Progenitor cell of endocrine pancreas (in vitro differentiated cells): ENCODE results near the gene UBE2R2. TPM values are rescaled to one million over a fixed set of nuclear protein-coding genes. Genes with fewer than 3 reads are reported as not detected.
"Not testable (repeated sequence)": the region's sequence is repeated elsewhere in the genome, so short reads cannot be mapped to it uniquely, and the experiment has no call there.

Experiments used
- DNase-seq: peaks from one replicate; pipeline ENCODE4 v3.0.0; 2021; ENCODE audit warnings: low spot score; ENCODE audit not compliant: unreplicated experiment
- H3K27ac Mint-ChIP-seq: 2 replicates; pipeline ENCODE4 v1.8.0; 2021; ENCODE audit warnings: mild to moderate bottlenecking, moderate library complexity, mixed read lengths
- H3K27me3 Mint-ChIP-seq: 2 replicates; pipeline ENCODE4 v1.8.0; 2021; ENCODE audit warnings: mixed read lengths
- H3K36me3 Mint-ChIP-seq: 2 replicates; pipeline ENCODE4 v1.8.0; 2022; ENCODE audit warnings: mixed read lengths; ENCODE audit not compliant: insufficient read depth
- H3K4me1 Mint-ChIP-seq: 2 replicates; pipeline ENCODE4 v1.8.0; 2021; ENCODE audit warnings: low read depth, mixed read lengths
- H3K4me3 Mint-ChIP-seq: 2 replicates; pipeline ENCODE4 v1.8.0; 2021; ENCODE audit warnings: low read depth, mild to moderate bottlenecking, moderate library complexity, mixed read lengths
- H3K9me3 Mint-ChIP-seq: 2 replicates; pipeline ENCODE4 v1.8.0; 2021; ENCODE audit warnings: low read depth, mixed read lengths
- total RNA-seq: library from RNA; stranded (reverse); gene quantifications from 2 replicates; pipeline ENCODE4 v1.2.1, GENCODE V29; 2021
- TF ChIP-seq, protein P1 (sequence below): fragments of 200-600 bp; sonication (generic); IDR thresholded peaks from one replicate; pipeline ENCODE4 v1.5.0; 2021; ENCODE audit warnings: antibody characterized with exemption, mild to moderate bottlenecking; ENCODE audit not compliant: unreplicated experiment

The UBE2R2 gene
- total RNA-seq, 1 donor from 2014 or later: 72.8 TPM

GRCh38 chr9:33807156-33807555 lies 9.8 kb upstream of the UBE2R2 start:
- peak overlapping the region; percentile 85 for H3K27ac Mint-ChIP-seq

GRCh38 chr9:33808979-33809322 lies 8.0 kb upstream of the UBE2R2 start:
- not testable (repeated sequence) for H3K4me1 Mint-ChIP-seq, H3K27ac Mint-ChIP-seq, H3K4me3 Mint-ChIP-seq, DNase-seq, H3K36me3 Mint-ChIP-seq, H3K9me3 Mint-ChIP-seq, H3K27me3 Mint-ChIP-seq

More at GRCh38 chr9:33807156-33807555, 9.8 kb upstream of the UBE2R2 start:
- H3K9me3 Mint-ChIP-seq, H3K4me1 Mint-ChIP-seq, DNase-seq, H3K4me3 Mint-ChIP-seq, H3K36me3 Mint-ChIP-seq, H3K27me3 Mint-ChIP-seq: not testable (repeated sequence)

DNA sequence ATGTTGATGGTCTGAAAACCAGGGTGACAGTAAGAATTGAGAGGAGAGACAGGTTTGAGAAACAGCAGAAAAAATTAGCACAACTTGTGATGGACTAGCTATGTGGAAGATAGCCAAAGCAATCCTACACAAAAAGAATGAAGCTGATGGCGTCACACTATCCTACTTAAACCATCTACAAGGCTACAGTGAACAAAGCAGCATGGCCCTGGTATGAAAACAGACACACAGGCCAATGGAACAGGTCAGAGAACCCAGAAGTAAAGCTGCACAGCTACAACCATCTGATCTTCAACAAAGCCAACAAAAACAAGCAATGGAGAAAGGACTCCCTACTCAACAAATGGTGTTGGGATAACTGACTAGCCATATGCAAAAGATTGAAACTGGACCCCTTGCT lies 7.5 kb upstream of the UBE2R2 start:
- Mint-ChIP-seq H3K36me3 (no peaks in the 10 kb centered on the region), H3K9me3 (no peaks in the 10 kb centered on the region), H3K4me3 (no peak overlapping the region), H3K4me1 (peaks cover 5% of the 10 kb centered on the region), H3K27me3 (no peaks in the 10 kb centered on the region), H3K27ac (no peak overlapping the region)
- DNase-seq: no peak
- TF ChIP-seq, protein P1, sequence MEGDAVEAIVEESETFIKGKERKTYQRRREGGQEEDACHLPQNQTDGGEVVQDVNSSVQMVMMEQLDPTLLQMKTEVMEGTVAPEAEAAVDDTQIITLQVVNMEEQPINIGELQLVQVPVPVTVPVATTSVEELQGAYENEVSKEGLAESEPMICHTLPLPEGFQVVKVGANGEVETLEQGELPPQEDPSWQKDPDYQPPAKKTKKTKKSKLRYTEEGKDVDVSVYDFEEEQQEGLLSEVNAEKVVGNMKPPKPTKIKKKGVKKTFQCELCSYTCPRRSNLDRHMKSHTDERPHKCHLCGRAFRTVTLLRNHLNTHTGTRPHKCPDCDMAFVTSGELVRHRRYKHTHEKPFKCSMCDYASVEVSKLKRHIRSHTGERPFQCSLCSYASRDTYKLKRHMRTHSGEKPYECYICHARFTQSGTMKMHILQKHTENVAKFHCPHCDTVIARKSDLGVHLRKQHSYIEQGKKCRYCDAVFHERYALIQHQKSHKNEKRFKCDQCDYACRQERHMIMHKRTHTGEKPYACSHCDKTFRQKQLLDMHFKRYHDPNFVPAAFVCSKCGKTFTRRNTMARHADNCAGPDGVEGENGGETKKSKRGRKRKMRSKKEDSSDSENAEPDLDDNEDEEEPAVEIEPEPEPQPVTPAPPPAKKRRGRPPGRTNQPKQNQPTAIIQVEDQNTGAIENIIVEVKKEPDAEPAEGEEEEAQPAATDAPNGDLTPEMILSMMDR: no peak

DNA sequence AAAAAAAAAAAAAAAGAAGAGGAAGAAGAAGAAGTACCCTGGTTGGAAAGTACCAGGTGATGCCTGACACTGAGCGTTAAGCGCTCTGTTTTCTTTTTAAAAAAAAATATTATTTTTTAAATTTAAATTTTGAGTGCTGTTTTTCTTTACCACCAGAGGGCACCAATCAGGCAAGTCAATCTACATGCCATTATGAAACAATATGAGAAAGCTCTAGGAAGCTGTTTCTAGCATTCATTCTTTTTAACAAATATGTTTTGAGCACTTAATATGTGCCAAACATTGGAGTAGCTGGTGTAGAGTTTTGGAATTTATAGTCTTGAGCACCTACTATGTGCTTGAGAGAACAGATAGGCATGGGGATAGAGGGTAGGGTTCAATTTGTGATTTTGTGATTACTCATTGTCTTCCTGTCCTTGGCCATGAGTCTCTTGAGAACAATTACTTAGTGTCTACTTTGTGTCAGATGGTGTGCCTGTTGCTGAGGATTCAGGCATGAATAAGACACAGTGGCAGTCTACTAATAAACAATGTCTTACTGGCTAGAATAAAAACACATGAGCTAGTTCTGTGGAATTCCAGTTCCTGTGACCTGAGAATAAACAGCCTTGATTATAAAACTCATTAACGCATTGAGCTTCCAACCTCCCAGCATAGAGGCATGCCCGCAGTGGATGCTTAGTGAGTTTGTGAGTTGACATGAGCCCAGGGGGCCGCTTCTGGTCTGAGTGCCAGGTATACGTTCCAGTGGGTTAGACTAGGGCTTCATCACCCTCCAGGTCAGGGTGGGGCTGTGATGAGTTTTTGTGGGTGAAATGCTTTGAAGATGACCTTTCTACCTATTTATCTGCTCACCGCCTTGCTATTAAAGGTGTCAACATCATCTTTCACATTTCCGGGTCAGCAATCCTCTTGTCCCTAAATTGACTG lies 3.0 kb upstream of the UBE2R2 start:
- no peak for DNase-seq
- H3K27me3 Mint-ChIP-seq: no peaks in the 10 kb centered on the region
- H3K4me1 Mint-ChIP-seq: peaks cover 15% of the 10 kb centered on the region
- H3K9me3 Mint-ChIP-seq: no peaks in the 10 kb centered on the region
- no peak overlapping the region for H3K27ac Mint-ChIP-seq
- H3K36me3 Mint-ChIP-seq: no peaks in the 10 kb centered on the region
- H3K4me3 Mint-ChIP-seq: no peak overlapping the region
- TF ChIP-seq, protein P1: peak; percentile 78

DNA sequence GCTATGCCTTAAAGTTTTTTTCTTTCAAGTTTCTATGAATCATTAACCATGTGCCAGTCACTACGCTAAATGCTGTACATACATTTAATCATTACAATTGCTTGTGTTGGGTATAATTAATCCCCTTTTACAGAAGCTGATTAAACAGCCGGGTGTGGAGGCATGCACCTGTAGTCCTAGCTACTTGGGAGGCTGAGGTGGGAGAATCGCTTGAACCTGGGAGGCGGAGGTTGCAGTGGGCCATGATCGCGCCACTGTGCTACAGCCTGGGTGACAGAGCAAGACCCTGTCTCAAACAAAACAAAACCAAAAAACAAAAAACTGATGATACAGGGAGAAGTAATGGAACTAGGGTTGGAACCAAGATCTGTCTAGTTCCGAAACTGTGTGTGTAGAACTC lies 1.2 kb upstream of the UBE2R2 start:
- Mint-ChIP-seq H3K9me3 (no peaks in the 10 kb centered on the region), H3K27me3 (no peaks in the 10 kb centered on the region), H3K36me3 (peaks cover 1% of the 10 kb centered on the region), H3K4me3 (peak overlapping the region; percentile 82), H3K27ac (peak overlapping the region; percentile 97), H3K4me1 (peaks cover 25% of the 10 kb centered on the region)
- DNase-seq: no peak
- TF ChIP-seq, protein P1: no peak

- Mint-ChIP-seq H3K9me3 (no peaks in the 10 kb centered on the region), H3K27ac (peak overlapping the region; percentile 97), H3K27me3 (no peaks in the 10 kb centered on the region), H3K4me1 (peaks cover 26% of the 10 kb centered on the region), H3K4me3 (peak overlapping the region; percentile 88), H3K36me3 (peaks cover 2% of the 10 kb centered on the region)
- DNase-seq: peak; percentile 52
- TF ChIP-seq, protein P1: peak; percentile 42
Measured at GRCh38 chr9:33817327-33818166, 587 bp downstream of the UBE2R2 start.
